Stimulated activated CD4-positive, alpha-beta T cell treated with anti-CD3 and anti-CD28 coated beads, TNF-alpha, amount 100 ng/mL, for 48 hours (primary cell): Measurements from ENCODE around the gene TMEM38A.

Source experiments
- DNase-seq, 3 donors: peaks; one replicate each; pipeline ENCODE4 v3.0.0-alpha.2; 2020; ENCODE audit warnings: low read depth in 3 of 3

The TMEM38A gene, protein sequence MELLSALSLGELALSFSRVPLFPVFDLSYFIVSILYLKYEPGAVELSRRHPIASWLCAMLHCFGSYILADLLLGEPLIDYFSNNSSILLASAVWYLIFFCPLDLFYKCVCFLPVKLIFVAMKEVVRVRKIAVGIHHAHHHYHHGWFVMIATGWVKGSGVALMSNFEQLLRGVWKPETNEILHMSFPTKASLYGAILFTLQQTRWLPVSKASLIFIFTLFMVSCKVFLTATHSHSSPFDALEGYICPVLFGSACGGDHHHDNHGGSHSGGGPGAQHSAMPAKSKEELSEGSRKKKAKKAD

DNA sequence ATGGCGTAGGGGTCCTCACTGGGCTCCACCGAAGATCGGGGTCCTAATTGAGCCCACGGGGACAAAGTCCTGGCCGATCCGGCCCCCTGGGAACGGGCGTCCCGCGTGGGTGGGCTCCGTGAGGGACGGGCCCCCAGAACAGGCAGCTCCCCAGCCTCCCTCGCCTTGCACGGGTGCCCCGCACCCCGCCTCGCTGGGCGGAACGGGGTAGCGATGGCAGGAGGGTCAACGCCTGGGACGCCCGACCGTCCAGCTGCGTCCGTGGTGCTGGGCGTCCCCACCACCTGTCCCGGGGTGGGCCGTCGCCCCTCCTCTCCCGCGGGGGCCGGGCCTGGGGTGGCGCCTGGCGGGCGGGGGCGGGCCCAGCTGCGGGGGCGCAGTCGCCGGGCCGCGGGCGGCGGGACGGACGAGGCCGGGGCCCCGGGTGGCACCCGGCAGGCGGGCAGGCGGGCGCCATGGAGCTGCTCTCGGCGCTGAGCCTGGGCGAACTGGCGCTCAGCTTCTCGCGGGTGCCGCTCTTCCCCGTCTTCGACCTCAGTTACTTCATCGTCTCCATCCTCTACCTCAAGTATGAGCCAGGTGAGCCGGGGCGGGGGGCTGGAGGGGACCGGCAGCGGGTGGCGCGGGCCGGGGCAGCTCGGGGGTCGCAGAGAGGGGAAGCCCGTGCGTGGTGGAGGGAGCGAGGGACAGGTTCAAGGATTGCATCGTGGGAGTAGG lies at the start of gene TMEM38A:
TMEM38A (plus strand) TSS at position 377 of the 717 bp plus-strand sequence; CDS start at position 456, 79 bp downstream.
- DNase-seq: peak in 1 of 3 donors; percentile 28

DNA sequence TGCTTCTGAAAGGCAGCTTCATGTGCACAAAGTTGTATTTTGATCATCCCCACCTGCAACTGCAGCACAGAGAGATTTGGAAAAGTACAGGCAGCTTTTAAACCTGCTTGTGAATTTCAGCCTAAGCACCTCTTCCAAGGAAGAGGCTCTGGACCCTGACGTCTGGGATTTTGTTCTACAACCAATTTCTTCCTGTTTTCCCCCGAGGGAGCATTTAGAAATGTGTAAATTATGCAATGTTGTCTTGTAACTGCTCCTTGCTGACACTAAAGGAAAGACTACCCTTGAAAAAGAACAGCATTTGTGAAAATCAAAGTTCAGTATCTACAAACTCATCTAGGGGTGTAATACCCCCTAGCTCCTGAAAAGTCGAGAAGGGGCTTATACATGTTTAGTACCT lies 48.3 kb upstream of the TMEM38A start:
- DNase-seq: no peak

DNA sequence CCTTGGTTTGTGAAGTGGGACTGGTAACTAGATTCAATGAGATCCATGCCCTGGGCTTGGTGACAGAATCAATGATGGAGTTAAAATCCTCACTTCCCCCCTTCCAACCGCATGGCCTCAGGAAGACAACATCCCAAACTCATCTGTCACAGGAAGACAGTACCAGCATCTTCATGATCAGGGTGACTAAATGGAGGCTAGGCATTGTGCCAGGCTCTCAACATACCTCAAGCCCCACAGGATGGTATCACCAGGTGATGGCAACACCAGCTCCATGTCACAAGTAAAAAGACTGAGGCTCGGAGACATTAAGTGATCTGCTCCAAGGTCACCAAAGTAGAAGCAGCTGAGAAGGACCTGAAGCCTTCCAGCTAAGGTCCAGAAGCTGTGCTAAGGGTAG lies 47.1 kb upstream of the TMEM38A start:
- DNase-seq: no peak

DNA sequence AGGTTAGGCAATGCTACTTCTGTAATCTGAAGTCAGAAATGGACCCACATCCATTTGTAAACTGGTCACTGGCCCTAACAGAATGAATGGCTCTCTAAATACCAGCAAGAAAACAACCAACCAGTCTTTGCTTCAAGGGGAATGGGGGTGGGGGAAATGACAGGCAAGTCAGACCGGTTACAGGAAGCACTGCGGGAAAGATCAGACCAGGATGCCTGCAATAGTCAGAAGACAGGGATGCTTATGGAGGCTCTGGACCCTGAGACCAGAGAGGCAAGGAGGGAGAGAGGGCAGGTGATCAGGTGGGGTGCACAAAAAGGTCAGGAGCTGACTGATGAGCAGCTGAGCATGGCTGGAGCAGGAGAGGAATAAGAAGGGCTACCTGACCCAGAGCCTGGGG lies 46.0 kb upstream of the TMEM38A start:
- no peak for DNase-seq

DNA sequence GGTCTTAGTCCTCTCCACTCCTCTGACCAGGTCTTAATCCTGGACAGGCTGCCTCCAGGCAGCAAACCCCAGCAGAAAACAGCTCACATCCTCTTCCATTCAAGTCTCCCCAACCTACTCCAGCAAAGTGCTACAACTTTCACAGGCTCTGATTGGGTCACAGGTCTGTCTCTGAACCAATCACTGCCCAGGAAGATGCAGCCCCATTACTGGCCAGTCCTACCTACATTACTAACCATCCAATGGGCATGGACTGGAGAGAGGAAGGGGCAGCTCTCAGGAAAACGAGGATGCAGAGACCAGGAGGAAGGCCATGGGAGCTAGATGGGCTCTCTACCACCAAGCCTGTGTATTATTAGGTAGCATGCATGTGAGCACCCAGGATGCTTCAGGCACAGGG lies 45.1 kb upstream of the TMEM38A start:
- DNase-seq: no peak

DNA sequence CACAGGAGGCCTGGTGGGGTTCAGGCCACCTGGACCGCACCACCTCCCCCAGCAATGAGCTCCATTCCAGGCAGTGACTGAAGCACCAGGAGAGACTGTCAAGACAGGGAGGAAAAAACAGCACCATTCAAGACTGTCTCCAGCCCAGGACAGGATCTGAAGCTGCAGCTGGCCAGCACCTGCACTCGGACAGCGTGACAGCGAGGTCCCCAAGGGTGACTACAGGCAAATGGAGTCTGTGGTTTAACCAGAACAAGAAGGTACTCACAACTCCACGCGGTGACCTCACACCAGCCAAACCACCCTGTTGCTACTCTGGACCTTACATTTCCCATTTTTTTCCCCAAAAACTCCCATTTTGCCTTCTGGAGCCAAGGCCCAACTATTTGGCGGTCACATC lies 42.7 kb upstream of the TMEM38A start:
- DNase-seq: no peak

DNA sequence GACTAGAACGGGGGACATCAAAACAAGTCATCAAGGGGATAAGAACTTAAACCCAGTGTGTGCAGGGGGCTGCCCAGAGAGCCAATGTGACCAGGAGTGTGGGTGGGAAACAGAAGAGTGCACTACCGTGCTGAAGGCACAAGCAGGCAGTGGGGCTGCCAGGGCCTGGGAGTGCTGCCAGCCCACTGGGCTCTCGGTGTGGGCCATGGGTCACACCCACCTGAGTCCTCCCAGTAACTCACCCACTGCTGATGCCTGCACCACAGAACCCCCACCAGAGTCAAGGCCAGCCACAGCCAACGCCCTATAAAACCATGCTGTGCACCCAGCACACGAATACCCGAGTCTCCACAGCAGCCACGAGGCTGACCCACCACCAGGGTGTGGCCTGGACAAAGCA lies 41.5 kb upstream of the TMEM38A start:
- no peak for DNase-seq

DNA sequence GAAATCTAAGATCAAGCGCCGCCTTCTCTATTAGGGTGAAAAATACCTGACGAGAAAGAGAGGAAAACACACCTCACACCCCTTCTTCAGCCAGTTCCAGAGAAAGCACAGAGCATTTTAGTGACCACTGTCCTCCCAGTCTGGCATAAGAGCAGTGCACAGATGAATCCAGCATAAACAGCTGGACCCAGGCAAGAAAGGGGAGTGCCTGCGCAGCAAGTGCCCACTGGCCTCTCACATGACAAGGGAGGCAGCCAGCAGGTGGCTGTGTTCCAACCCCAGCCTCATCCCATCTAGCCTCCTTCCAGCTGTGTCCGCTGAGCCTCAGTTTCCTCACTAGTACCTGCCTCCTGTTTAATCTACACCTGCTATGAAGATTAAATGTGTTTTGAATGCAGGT lies 40.9 kb upstream of the TMEM38A start:
- no peak for DNase-seq

DNA sequence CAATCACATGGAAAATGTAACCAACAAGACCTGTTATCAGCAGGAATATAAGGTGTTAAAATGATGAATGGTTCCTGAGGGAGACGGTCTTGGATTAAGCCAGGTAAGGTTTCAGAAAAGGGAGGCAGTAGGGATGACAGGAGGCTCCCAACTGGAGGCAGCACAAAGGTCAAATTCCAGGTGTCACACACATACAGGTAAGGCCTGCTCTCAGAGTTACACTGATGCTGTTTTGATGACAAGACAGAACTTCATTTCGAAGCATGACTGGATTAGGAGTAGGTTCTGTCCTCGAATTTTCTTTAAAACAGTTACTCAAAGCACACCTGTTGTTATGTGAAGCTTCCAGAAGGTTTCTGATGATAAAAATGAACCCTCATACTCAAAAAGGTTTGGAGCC lies 40.4 kb upstream of the TMEM38A start:
- no peak for DNase-seq

DNA sequence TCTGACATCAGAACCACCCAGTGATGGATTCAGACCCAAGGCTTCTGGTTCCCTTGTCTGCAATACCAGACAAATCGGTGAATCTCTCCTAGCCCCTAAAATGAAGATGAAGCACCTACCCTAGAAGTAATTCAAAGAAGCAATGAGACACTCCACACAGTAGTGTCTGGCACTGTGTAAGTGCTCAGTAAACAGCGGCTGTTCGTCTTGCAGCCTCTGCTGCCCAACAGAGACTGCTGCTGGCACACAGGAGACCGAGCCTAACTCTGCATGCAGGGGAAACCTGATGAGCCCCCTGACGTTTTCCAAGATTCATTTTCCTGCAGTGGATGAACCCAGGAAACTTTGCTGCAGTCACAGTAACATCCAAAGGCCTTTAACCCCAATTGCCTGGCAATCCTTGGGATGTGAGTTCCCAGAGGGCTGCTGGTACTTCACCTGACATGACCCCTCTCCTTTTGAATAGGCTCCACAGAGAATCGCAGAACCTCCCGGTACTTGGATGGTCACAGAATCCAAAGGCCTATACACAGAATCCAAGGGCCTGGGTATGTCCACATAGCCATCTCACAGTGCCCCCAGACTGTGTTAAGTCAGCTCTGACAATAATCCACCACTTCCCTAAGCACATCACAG lies 39.7 kb upstream of the TMEM38A start:
- DNase-seq: no peak

DNA sequence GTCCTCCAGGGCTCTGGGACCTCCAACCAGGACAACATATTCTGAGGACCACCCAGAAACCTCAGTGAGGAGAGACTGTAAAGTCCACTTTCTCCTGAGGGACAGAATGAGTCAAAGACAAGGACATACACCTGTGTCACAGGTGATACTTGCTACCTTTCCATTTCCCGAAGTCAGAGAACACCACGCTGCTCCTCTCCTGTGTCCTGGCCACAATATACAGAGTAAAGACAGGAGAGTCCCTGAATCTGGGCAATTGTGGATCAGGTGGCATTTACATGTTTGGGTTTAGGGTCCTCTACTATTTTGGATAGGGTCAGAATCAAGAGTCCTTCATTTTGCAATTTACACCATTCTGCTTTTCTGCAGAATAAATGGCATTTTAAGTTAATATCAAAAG lies 37.9 kb upstream of the TMEM38A start:
- no peak for DNase-seq

DNA sequence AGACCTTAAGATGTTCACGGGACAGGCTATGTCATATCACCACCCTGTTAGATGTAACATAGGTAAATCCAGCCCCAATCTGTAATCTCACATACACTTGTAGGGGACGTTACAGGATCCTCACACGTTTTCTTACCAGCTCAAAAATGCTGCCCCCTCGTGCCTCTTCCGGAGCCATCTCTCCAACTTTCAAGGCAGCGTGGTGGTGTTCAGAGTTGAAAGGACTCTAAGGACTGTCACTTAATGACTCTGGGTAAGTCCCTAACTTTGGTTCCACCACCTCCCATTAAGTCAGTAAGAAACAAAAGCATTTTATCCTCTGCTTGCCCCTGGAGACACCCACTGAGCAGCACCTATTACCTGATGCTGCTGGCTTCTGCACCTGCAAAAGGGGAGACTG lies 37.4 kb upstream of the TMEM38A start:
- no peak for DNase-seq

DNA sequence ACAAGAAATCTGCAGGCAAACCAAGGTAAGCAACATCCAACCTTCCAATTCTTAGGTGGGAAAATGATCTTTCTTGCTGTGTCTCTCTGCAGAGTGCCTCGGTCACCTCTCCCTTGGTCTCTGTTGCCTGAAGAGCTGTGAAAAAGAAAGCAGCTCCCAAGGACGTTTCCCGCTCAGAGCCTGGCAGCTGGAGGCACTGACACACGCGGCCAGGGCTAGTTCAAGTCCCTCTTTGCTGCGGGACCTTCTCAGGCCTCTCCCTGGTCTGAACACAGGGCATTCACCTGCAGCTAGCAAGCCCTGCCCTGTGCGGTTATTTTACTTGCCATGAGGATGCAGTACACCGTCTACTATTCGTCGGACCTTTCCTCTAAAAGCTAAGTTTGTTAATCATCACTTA lies 36.7 kb upstream of the TMEM38A start:
- DNase-seq: no peak

DNA sequence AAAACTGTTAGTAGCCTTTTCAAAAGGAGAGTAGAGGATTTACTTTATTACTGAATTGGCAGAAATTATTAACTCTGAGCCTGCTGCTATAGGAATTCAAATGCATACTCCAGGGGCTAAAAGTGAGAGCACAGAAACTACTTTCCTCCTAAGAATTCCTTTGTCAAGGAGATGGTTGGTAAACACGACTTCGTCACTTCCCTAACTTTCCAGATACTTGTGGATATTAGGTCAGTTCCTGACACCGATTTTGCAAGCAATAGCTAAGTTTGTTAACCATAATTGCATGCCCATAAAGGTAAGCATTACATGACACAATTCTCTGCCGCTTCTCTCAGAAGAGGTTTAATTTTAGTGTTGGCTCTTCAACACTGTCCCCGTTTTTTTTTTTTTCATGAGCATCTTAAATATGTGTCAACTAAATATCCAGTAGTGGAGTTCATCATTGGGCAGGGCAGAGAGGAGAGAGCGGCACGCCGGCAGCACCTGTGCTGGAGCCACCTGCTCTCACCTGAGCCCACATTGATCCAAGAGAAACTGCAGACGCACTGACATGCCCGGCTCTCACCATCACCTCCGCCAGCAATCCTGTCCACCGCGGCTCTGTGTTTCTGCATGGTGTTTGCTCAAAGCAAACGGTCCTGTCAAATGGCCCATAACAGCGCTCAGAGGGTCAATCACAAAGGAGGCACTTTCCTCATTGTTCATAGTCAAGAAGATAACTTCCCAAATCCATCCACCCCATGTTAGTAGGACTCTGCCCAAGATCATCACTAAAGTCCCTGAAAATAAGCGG lies 35.6 kb upstream of the TMEM38A start:
- DNase-seq: no peak

DNA sequence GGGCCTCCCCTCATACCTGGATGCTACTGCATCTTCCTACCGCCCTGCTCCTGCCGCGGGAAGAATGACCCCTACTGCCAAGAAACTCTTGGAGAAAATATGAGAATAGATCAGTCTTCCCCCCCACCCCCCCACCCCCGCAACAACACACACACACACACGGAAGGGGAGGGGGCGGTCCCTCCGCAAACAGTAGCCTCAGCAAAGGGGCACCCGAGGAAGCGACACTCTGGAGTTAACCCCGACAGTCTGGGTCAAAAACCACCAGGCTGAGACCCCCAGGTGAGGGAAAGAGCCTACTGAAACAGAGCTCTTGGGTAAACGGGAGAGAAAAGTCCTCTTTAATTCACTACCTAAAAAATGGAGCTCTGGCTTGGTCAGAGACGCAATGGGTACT lies 34.1 kb upstream of the TMEM38A start:
- DNase-seq: no peak

DNA sequence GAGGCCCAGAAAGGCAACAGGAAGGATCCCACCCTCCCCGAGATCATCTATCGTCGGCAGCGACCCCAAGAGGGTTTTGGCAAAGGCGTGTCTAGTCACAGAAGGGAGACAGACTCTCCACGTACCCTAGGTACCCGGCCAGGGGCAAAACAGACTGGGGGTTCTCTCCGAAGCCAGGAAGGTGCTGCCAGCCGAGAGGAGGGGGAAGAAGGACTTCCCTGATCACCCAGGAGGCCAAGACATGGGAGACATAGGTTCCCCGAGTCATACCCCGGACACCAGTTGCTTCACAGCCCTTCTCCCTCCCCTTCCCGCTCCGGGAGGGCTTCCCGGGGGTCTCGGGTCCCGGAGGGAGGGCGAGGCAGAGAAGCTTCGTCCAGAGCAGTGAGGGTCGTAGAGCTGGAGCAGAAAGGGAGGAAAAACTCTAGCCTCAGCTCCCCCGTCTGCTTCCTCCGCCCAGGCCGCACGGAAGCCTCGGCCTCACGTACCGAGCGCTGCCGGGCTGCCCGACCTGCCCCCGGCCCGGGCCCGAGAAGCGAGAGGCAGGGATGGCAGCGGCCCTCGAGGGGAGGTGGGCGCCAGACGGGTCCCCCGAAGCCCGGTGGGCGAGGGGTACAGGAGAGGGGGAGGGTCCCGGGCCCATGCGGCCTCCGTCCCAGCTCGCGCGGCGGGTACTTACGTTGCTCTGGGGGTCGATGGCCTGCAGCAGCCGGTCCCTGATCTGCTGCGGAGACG lies 33.6 kb upstream of the TMEM38A start:
- DNase-seq: no peak

DNA sequence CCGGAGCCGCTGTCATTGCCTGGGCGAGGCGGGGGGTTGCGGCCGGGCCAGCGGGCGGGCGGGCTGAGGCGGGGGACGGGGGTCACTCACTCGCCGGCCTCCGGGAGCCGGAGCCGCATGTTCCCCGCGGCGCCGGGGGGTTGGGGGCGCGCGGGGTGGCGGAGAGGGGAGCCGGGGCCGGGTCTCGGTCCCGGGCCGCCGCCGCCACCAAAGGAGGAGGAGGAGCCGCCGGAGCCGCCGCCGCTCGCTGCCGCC lies 33.1 kb upstream of the TMEM38A start:
- no peak for DNase-seq

DNA sequence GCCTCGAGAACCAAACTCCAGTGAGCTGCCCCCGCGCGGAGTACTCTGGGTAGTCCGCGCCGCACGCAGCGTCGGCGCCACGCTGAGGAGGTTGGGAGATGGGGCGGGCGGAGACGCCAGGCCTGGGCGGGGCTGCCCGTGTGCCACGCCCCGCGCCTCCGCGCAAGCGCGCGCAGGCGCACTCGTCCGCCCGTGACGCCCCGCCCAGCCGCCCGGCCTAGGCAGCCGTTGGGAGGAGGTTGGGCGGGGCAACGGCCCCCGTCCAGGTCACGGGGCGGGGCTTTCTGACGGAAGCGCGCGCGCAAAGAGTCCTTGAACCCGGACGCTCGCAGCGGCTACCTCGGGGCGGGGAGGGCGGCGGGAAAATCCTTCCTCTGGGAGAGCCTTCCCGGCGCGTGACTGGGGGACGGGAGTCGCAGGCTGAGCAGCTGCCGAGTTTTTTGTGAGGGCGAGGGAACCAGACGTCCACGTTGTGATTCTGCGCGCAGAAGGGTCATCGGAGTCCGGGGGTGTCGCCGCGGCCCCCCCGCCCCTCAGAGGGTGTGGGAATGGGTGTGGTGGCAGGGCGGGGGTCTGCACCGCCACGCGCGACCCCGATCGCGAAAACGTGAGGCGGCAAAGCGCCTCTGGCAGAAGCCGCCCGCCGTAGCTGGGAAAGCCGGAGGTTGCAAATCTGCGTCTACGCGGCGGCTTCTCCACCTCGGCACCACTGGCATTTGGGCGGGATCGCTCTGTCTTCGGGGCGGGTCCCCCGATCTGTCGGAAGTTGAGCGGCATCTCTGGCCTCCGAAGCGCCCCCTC lies 32.6 kb upstream of the TMEM38A start, which contains the start of gene MED26:
MED26 (minus strand) TSS at position 22 of the 801 bp plus-strand sequence. CDS start 261 bp downstream, outside the sequence.
- DNase-seq: peak; percentile 89 to 97 (median 93)

DNA sequence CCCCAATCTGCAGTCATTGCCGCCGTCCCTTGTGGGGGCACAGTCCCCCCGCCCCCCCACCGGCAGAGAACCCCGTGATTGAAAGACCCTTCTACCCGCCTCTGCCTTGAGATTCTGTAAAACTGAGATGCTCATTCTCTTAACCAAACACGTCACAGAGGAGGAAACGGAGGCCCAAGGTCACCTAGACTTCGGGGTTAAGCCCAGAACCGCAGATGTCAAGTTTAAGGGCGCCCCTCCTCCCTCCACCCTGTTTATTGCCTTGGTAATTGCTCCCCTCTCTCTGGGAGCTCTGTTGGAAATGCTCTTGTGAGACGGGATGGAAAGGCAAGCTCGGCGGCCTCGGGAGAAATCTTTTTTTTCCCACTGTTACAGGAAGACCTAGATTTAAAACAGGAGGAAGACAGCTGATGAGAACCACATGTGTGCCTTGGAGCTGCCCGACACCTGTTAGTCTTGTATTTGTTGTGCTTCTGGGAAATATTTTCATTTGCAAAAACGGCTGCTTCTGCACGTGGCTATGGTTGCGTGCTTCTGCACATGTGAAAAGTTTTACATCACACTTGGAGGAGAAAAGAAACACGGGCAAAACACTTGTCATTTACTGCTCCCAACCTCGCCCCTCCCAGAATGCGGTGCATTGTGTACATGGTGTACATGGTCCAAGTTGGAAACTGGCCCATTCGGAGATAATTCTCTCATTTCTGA lies 31.8 kb upstream of the TMEM38A start:
- no peak for DNase-seq

DNA sequence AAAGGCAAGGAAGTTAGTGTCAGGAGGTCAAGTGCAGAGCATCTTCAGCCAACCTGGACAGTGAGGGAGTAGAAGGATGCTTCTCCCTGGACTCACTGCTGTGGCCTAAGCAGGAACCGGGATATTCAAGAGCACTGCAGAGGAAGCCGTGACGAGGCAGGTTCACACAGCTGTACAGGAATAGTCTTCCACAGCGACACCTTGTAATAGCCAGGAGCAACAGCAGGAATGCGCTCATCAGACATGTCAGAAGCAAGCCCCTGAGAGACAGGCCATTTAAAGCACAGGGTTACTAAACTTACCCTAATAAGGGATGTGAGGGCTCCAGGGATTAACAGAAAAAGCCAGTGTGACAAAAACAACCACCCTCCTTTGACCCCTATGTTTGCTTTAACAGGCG lies 29.5 kb upstream of the TMEM38A start:
- no peak for DNase-seq
